Activated T-cell treated with anti-CD3 and anti-CD28 coated beads for 1 hour (primary cell): ENCODE results near the gene GOLGA2.
A peak's percentile ranks its signal among the peaks of the same experiment; 100 is the strongest.

Source experiments
- DNase-seq: peaks from one replicate; pipeline ENCODE4 v3.0.0-alpha.2; 2020; ENCODE audit warnings: low read depth

The GOLGA2 gene

GRCh38 chr9:128257907-128258306, 17.9 kb downstream of the GOLGA2 start:
- no peak for DNase-seq

- no peak for DNase-seq
Observed at GRCh38 chr9:128257086-128257825, 18.6 kb downstream of the GOLGA2 start.

GRCh38 chr9:128254855-128255759, 20.7 kb downstream of the GOLGA2 start:
- peak; percentile 56 for DNase-seq

GRCh38 chr9:128254362-128254761, 21.4 kb downstream of the GOLGA2 start:
- DNase-seq: no peak

GRCh38 chr9:128253991-128254346, 21.8 kb downstream of the GOLGA2 start:
- DNase-seq: no peak

GRCh38 chr9:128253140-128253990, 22.4 kb downstream of the GOLGA2 start:
- no peak for DNase-seq

- no peak for DNase-seq
Observed at GRCh38 chr9:128252317-128253139, 23.3 kb downstream of the GOLGA2 start.

GRCh38 chr9:128251732-128252100, 24.1 kb downstream of the GOLGA2 start:
- no peak for DNase-seq

GRCh38 chr9:128250839-128251731, 24.7 kb downstream of the GOLGA2 start:
- DNase-seq: no peak

GRCh38 chr9:128249908-128250838, 25.6 kb downstream of the GOLGA2 start:
- peak; percentile 99 for DNase-seq

GRCh38 chr9:128249558-128249907, 26.3 kb downstream of the GOLGA2 start:
- DNase-seq: no peak

GRCh38 chr9:128247226-128247803, 28.5 kb downstream of the GOLGA2 start:
- no peak for DNase-seq

GRCh38 chr9:128246471-128246870, 29.3 kb downstream of the GOLGA2 start:
- DNase-seq: no peak

GRCh38 chr9:128245421-128246151, 30.2 kb downstream of the GOLGA2 start:
- DNase-seq: no peak

- no peak for DNase-seq
Observed at GRCh38 chr9:128244837-128245231, 31.0 kb downstream of the GOLGA2 start.

GRCh38 chr9:128244091-128244836, 31.5 kb downstream of the GOLGA2 start:
- no peak for DNase-seq

GRCh38 chr9:128243215-128244018, 32.4 kb downstream of the GOLGA2 start:
- no peak for DNase-seq
